Right renal cortex interstitium (tissue), 3 donors: Measurements from ENCODE around the gene SMAD3. TPM values are rescaled to one million over a fixed set of nuclear protein-coding genes. Genes with fewer than 3 reads are reported as not detected.
"Not testable (repeated sequence)": the region's sequence is repeated elsewhere in the genome, so short reads cannot be mapped to it uniquely, and the experiment has no call there.

Experiments used
- DNase-seq, 3 donors: peaks; one replicate each; pipeline ENCODE4 v3.0.0-alpha.2; 2013; ENCODE audit warnings: low read depth in 3 of 3, low spot score in 2 of 3
- polyA plus RNA-seq, 3 donors: library from polyadenylated mRNA; unstranded; fragments of 120-200 nt; gene quantifications; one replicate each; pipeline ENCODE4 v1.2.1, GENCODE V29; 2013; ENCODE audit not compliant: insufficient read length in 3 of 3

Gene SMAD3
- polyA plus RNA-seq, 3 donors = 43.2 to 47.3 (median 46.0) TPM

DNA sequence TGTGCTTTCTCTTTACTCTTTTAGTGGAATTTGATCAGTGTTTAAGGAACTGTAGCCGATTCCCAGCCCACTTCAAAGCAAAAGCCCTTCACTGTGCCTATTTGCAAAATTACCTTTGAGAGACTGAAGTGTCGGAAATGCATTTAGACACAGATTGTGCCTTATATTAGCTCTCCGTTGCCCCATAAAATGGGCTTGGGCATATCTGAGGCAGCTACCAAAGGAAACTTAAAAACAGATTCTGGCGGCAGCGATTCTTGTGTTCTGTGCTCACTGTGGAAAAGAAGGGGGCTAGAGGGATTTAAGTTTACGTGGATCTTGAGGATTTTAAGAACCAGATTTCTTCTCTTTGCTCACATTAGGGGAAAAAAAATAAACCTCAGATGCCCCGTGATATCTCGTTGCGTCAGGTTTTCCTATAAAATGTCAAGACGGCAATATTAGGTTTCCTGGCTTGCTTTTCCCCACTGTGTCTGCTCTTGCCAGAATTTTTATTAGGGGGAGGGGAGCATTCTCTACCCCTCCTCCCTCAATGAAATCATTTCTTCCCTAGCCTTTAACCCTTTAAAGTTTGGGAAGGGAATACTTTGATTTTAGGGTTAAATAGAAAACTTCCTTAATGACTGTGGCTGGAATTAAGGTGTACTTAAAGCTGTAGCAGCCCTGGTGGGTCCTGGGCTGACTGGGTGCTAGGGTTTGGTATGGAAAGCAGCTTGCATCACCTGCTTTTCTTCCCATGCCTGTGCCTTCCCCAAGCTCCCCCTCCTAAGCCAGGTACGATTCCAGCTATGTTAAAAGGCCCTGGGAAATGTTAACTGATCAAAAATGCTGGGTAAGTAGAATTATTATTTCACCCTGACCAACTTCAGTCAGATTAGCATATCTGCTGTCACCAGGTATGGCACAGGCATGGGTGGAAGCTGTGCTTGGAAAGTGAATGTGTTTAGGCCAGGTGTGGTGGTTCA, 73.8 kb downstream of the SMAD3 start:
- no peak for DNase-seq

DNA sequence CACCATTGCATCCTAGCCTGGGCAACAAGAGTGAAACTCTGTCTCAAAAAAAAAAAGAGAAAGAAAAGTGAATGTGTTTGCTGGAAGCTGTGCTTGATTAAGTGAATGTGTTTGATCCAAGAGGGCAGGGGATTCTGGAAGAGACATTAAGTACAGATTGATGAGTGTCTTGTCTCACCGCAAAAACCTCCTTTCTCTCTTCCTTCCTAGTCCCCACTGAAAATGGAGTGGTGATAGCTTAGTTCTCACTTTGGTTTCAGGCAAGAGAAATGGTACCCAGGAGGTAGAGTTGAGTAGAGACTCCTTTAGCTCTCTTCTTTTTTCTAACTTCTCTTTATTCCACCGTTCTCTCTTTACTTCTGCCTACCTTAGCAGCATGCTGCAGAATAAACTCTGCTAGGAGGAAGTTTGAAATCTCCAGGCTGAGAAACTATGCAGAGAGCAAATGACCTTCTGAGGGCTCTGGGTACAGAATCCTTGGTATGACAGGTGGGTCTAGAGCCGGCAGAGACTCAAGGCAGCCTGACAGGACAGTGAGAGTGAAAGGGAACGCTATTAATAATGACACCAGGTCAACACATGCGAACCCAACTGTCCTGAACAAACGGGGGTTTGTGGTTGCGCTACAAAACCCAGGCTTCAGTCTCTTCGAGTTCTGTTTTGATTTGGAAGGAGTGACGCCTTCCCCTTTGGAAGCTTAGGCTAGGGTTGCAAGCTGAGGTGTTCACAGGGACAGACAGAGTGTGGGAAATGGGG, 74.9 kb downstream of the SMAD3 start:
- DNase-seq = no peak

DNA sequence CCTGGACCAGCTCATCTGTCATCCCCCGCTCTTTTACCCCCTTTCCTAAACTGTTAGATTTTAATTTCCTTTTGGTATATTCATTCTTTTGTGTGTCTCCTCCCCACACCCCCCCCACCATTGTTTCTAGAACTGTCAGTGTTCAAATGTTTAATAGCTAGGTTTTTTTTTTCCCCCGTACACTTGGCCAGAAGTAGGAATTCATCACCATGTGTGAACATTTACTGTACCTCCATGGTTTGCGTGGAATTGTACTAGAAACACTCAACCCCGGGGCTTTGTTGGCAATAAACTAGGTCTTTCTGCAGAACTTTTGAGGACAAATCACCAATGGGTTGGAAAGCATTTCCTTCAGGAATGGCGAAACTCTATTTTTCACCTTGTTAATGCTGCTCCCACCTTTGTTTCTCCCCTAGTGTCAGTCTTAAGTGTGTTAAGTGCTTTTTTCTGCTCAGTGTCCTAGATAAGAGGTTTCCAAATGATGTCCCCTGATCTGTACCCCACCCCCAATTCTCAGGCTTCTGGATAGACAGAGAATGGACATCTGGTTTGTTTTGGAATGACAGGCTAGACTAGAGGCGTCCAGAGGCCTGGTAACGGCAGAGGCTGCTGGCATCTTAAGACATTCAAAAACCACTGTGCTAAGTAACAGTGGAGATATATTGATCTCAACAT, 76.8 kb downstream of the SMAD3 start:
- no peak for DNase-seq

- no peak for DNase-seq
These were observed 77.3 kb downstream of the SMAD3 start for GRCh38 chr15:67142767-67143100.

DNA sequence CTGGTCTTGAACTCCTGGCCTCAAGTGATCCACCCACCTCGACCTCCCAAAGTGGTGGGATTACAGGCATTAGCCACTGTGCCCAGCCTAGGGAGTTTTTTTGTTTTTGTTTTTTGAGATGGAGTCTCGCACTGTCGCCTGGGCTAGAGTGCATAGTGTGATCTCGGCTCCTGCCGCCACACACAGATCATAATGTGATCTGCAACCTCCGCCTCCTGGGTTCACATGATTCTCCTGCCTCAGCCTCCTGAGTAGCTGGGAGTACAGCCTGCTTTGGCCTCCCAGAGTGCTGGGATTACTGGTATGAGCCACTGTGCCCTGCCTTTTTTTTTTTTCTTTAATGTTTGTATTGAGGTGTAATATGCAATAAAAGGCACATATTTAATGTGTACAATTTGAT, 78.2 kb downstream of the SMAD3 start:
- no peak for DNase-seq

- no peak for DNase-seq
These were observed 79.4 kb downstream of the SMAD3 start for GRCh38 chr15:67144609-67145311.

DNA sequence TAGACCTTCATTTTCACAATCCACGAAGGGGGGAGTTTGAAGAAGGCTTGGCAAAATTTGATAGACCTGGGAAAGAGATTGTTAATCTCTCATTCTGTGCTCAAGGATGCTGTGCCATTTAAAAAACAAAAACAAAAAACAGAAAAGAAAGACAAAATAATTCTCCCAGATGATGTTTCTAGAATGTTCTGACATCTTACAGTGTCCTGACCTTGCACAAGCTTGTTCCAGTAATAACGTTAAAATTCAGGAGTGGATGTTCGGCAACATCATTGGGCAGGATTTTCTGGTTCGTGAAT, 79.9 kb downstream of the SMAD3 start:
- DNase-seq = no peak

DNA sequence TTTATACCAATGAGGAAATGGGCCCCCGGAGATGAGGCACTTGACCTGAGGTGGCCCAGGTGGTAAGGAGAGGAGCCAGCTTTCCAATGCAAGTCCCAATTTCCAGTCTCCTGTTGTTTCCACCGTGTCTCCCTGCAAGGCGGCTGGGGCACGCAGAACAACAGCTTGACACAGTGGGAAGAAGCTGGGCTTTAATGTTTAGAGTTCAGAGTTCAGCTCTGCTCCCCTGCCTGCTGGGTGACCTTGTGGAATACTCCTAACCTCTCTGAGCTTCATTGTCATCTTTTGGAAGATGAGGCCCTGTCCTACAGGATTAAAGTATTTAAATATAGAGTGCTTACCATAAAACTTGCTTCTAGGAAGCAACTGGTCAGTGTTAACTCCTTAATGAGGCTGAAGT, 80.3 kb downstream of the SMAD3 start:
- DNase-seq = no peak

DNA sequence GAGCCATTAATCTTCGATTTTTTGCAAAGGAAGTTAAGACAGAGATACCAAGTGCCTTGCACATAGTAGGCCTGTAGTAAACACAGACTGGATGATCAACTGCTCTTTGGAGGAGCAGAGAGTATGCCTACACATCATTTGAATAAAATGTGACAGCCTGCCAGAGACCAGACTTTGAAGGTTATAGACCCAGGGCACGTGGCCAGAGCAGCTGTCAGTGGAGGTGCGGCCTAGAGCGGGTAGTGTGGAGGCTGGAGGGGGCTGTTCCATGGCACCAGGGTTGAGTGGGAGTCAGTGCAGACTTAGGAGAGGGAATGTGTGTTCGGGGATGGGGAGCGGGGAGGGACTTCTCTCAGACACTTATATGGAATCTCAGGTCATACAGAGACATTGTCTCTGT, 80.8 kb downstream of the SMAD3 start:
- no peak for DNase-seq

GRCh38 chr15:67146875-67147381, 81.5 kb downstream of the SMAD3 start:
- no peak for DNase-seq

GRCh38 chr15:67147396-67147949, 82.1 kb downstream of the SMAD3 start:
- no peak for DNase-seq

DNA sequence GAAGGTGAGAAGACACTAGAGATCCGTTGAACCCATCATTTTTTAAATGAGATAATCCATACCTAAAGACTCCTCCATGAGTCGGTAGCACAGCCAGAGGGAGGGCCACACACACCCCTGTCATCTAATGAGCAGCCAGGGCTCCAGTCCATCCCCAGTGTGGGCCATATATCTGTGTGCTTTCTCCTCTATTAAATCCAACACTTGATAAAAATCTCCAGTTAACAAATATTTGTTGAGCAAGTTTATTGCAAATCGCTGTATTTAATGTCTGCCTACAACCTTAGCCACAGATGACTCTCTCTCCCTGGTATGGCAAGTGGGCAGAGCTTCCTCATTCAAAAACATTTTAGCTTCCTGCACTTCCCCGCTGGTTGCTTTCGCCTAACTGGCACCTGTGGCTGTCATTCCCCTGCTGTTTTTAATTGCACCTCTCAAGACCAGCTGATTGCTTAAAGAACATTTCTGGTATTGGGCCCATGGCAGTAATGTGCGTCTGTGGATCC, 82.8 kb downstream of the SMAD3 start:
- no peak for DNase-seq

DNA sequence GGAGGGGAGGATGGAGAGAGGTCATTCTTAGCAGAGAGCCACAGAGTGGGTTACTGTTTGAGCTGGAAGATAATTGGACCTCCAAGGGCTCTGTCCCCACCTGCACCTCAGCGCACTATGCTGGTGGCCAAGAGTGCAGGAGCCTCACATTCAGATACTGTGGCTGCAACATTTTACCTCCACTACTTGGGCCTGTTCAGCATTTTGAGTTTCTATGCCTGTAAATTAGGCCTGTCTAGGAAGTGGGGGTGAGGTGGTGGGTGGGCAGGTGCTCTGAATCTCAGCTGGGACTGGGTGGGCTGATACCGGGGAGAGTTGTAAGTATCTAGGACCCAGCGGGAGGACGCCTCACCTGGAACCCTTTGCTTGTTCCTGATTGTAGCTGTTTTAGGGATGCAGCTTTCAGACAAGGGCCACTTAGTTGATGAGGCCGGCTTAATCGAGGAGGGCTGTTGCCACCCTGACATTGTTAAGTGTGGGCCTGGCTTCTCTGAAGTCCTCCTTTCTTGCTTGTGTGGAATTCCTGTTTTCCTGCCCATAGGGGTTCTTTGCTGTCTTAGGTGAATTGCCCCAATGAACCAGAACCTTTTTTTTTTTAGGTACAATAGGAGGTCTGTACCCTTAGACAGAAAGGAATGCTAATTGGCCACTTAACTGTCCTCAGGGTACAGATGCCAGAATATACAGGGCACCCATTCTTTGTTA, 83.8 kb downstream of the SMAD3 start:
- DNase-seq = no peak

DNA sequence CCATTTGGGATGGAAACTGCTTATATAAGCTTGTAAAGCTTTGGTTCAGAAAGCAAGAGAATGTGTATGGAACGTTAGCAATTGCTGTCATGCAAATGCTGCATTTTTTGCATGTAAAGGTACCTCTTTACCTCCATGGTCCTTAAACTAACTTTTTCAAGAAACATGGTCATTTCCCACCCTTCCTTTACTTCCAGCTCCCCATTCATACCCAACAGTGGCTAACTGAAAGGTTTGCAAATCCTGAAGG, 84.3 kb downstream of the SMAD3 start:
- DNase-seq = no peak

GRCh38 chr15:67150023-67150860, 84.8 kb downstream of the SMAD3 start:
- DNase-seq = no peak

- DNase-seq = no peak
These were observed 87.0 kb downstream of the SMAD3 start for GRCh38 chr15:67152429-67152828.

- not testable (repeated sequence) for DNase-seq
These were observed 87.6 kb downstream of the SMAD3 start for GRCh38 chr15:67153044-67153443.

- no peak for DNase-seq
These were observed 88.8 kb downstream of the SMAD3 start for GRCh38 chr15:67154249-67154648.

- DNase-seq = no peak
These were observed 91.0 kb downstream of the SMAD3 start for GRCh38 chr15:67156426-67156825.
